GM23338 (cell line): ENCODE results near the gene RIMS4. TPM values are rescaled to one million over a fixed set of nuclear protein-coding genes. Genes with fewer than 3 reads are reported as not detected.

Experiments
- ATAC-seq: fragments of 200-7000 bp; cut with Tn5 transposase; 3 replicates; pipeline ENCODE4 v1.9.1; 2020
- DNase-seq: peaks from one replicate; pipeline ENCODE4 v3.0.0-alpha.2; 2015; ENCODE audit warnings: low spot score
- H2AFZ ChIP-seq: fragments of 200-600 bp; sonication (generic); 2 replicates; pipeline ENCODE4 v1.8.0; 2016; ENCODE audit warnings: antibody characterized with exemption, mild to moderate bottlenecking, moderate library complexity
- H3F3A ChIP-seq: fragments of 200-600 bp; sonication (generic); replicated peaks from 2 replicates; pipeline ENCODE4 v1.8.0; 2017; ENCODE audit warnings: antibody characterized with exemption, mixed run types, low read depth
- H3K27ac ChIP-seq: fragments of 200-600 bp; sonication (generic); 2 replicates; pipeline ENCODE4 v1.6.1; 2016; ENCODE audit warnings: low read depth
- H3K27me3 ChIP-seq: fragments of 200-600 bp; sonication (generic); 2 replicates; pipeline ENCODE4 v1.8.0; 2016; ENCODE audit warnings: mild to moderate bottlenecking, mixed run types, moderate library complexity; ENCODE audit not compliant: insufficient read depth
- H3K36me3 ChIP-seq: fragments of 200-600 bp; sonication (generic); 2 replicates; pipeline ENCODE4 v1.8.0; 2016; ENCODE audit warnings: mild to moderate bottlenecking; ENCODE audit not compliant: insufficient read depth
- H3K4me1 ChIP-seq: fragments of 200-600 bp; sonication (generic); 2 replicates; pipeline ENCODE4 v1.8.0; 2016; ENCODE audit warnings: mild to moderate bottlenecking, moderate library complexity; ENCODE audit not compliant: insufficient read depth
- H3K4me2 ChIP-seq: fragments of 200-600 bp; sonication (generic); 2 replicates; pipeline ENCODE4 v1.7.1; 2017; ENCODE audit warnings: mixed run types
- H3K4me3 ChIP-seq: fragments of 200-600 bp; sonication (generic); 2 replicates; pipeline ENCODE4 v1.6.1; 2016; ENCODE audit warnings: mixed run types
- H3K79me2 ChIP-seq: fragments of 200-600 bp; sonication (generic); replicated peaks from 2 replicates; pipeline ENCODE4 v1.8.0; 2017; ENCODE audit warnings: mild to moderate bottlenecking; ENCODE audit not compliant: insufficient read depth
- H3K9me2 ChIP-seq: fragments of 200-600 bp; sonication (generic); 2 replicates; pipeline ENCODE4 v1.8.0; 2017; ENCODE audit not compliant: insufficient read depth
- H4K20me1 ChIP-seq: fragments of 200-600 bp; sonication (generic); replicated peaks from 2 replicates; pipeline ENCODE4 v1.8.0; 2017; ENCODE audit warnings: mild to moderate bottlenecking; ENCODE audit not compliant: insufficient read depth
- H3K27ac Mint-ChIP-seq: 2 replicates; pipeline ENCODE4 v1.8.0; 2020; ENCODE audit warnings: inconsistent platforms, mild to moderate bottlenecking, moderate library complexity, mixed read lengths
- H3K27me3 Mint-ChIP-seq: 3 replicates; pipeline ENCODE4 v1.8.0; 2022; ENCODE audit warnings: low read depth, mild to moderate bottlenecking, moderate library complexity, mixed read lengths, inconsistent platforms; ENCODE audit not compliant: insufficient read depth, poor library complexity
- H3K36me3 Mint-ChIP-seq: 3 replicates; pipeline ENCODE4 v1.8.0; 2021; ENCODE audit warnings: low read depth, mild to moderate bottlenecking, inconsistent platforms, moderate library complexity, mixed read lengths
- H3K4me1 Mint-ChIP-seq: 3 replicates; pipeline ENCODE4 v1.8.0; 2020; ENCODE audit warnings: mild to moderate bottlenecking, inconsistent platforms, mixed read lengths
- H3K4me3 Mint-ChIP-seq: 3 replicates; pipeline ENCODE4 v1.8.0; 2021; ENCODE audit warnings: moderate library complexity, mild to moderate bottlenecking, inconsistent platforms, mixed read lengths
- H3K9me3 Mint-ChIP-seq: 3 replicates; pipeline ENCODE4 v1.8.0; 2020; ENCODE audit warnings: moderate library complexity, mild to moderate bottlenecking, inconsistent platforms, mixed read lengths
- CREB1 ChIP-seq: fragments of 250-450 bp; sonication (Bioruptor Pico); IDR thresholded peaks from 2 replicates; pipeline ENCODE4 v1.5.0; 2020; ENCODE audit warnings: low read depth, mild to moderate bottlenecking, moderate library complexity
- EZH2 ChIP-seq: fragments of 200-600 bp; sonication (generic); IDR thresholded peaks from one replicate; pipeline ENCODE4 v1.8.0; 2017; ENCODE audit warnings: antibody characterized with exemption, mild to moderate bottlenecking, low read depth; ENCODE audit not compliant: unreplicated experiment
- JUNB ChIP-seq: IDR thresholded peaks from one replicate; pipeline ENCODE4 v1.6.1; 2016; ENCODE audit warnings: antibody characterized with exemption; ENCODE audit not compliant: unreplicated experiment
- NANOG ChIP-seq: IDR thresholded peaks from 2 replicates; pipeline ENCODE4 v1.6.1; 2016; ENCODE audit warnings: antibody characterized with exemption, borderline replicate concordance
- REST ChIP-seq: IDR thresholded peaks from one replicate; pipeline ENCODE4 v1.6.1; 2018; ENCODE audit warnings: antibody characterized with exemption; ENCODE audit not compliant: unreplicated experiment
- ZNF114 ChIP-seq: fragments of 250-450 bp; sonication (Bioruptor Pico); IDR thresholded peaks from 2 replicates; pipeline ENCODE4 v1.5.0; 2020; ENCODE audit warnings: mild to moderate bottlenecking, moderate library complexity
- ZNF462 ChIP-seq: fragments of 250-450 bp; sonication (Bioruptor Pico); IDR thresholded peaks from 2 replicates; pipeline ENCODE4 v1.5.0; 2020; ENCODE audit warnings: mild to moderate bottlenecking, moderate library complexity
- polyA plus RNA-seq: library from polyadenylated mRNA; unstranded; fragments of >200 nt; fragmentation: Nextera tagmentation; extraction: Ambion mirVana; gene quantifications from 2 replicates; pipeline ENCODE4 v1.2.1, GENCODE V29; 2016
- total RNA-seq: library from RNA; depleted of rRNA; stranded (reverse); fragments of >200 nt; shearing (Covaris generic); gene quantifications from 2 replicates; pipeline ENCODE4 v1.2.3, GENCODE V29; 2014

The RIMS4 gene
- total and polyA plus RNA-seq, 2 experiments from 2014 or later, result 3.5 to 39.7 TPM

GRCh38 chr20:44858606-44859360 is 48.4 kb upstream of the RIMS4 start (continued):
- no peak for TF ChIP-seq ZNF462 (CRISPR knock-in tag)
- TF ChIP-seq ZNF114, result no peak
- no peak for TF ChIP-seq EZH2

GRCh38 chr20:44856856-44857448 is 46.6 kb upstream of the RIMS4 start:
- H3K4me1 Mint-ChIP-seq, result peaks cover 7% of the 10 kb centered on the region
- no peak overlapping the region for H3K27ac ChIP-seq
- TF ChIP-seq CREB1, result no peak
- no peak for TF ChIP-seq JUNB
- TF ChIP-seq REST, result no peak
- no peak for TF ChIP-seq NANOG

More at GRCh38 chr20:44856856-44857448, 46.6 kb upstream of the RIMS4 start:
- H3K27me3 ChIP-seq, result no peaks in the 10 kb centered on the region
- H3F3A ChIP-seq, result no peaks in the 10 kb centered on the region
- no peak overlapping the region for H3K27ac Mint-ChIP-seq
- H4K20me1 ChIP-seq, result no peaks in the 10 kb centered on the region
- no peaks in the 10 kb centered on the region for H3K79me2 ChIP-seq
- H3K9me3 Mint-ChIP-seq, result peaks cover 2% of the 10 kb centered on the region; the same call in 2 of the 3 replicates
- no peaks in the 10 kb centered on the region for H3K4me1 ChIP-seq
- H2AFZ ChIP-seq, result no peak overlapping the region
- H3K36me3 Mint-ChIP-seq, result no peaks in the 10 kb centered on the region
- no peak overlapping the region for H3K4me2 ChIP-seq
- ATAC-seq (no peak), DNase-seq (no peak)
- H3K27me3 Mint-ChIP-seq, result peaks cover under 1% of the 10 kb centered on the region
- no peak overlapping the region for H3K4me3 Mint-ChIP-seq
- no peaks in the 10 kb centered on the region for H3K9me2 ChIP-seq
- no peaks in the 10 kb centered on the region for H3K36me3 ChIP-seq
- no peak overlapping the region for H3K4me3 ChIP-seq
